Lower leg skin (tissue), 3 donors: ENCODE results near the gene XKR7.

Experiments used
- CTCF ChIP-seq, 3 donors: fragments of 450-650 bp; IDR thresholded peaks; one replicate each; pipeline ENCODE4 v1.5.1; 2016; ENCODE audit warnings: antibody characterized with exemption in 3 of 3, mild to moderate bottlenecking in 3 of 3, moderate library complexity in 2 of 3
- POLR2A ChIP-seq, 2 donors: fragments of 450-650 bp; IDR thresholded peaks; one replicate each; pipeline ENCODE4 v1.6.1; 2016 to 2017; ENCODE audit warnings: antibody characterized with exemption in 2 of 2, mild to moderate bottlenecking in 1 of 2, moderate library complexity in 1 of 2

GRCh38 chr20:31975874-31976273 is 7.9 kb downstream of the XKR7 start:
- TF ChIP-seq CTCF (IDR thresholded peaks at IDR 0.05), result no peak
- no peak for TF ChIP-seq POLR2A (IDR thresholded peaks at IDR 0.05)
